RPMI8226 (cell line): ENCODE data around the gene NCBP3.

ENCODE experiments used
- DNase-seq: peaks from one replicate; pipeline ENCODE4 v3.0.0-alpha.2; 2015

The NCBP3 gene

DNA sequence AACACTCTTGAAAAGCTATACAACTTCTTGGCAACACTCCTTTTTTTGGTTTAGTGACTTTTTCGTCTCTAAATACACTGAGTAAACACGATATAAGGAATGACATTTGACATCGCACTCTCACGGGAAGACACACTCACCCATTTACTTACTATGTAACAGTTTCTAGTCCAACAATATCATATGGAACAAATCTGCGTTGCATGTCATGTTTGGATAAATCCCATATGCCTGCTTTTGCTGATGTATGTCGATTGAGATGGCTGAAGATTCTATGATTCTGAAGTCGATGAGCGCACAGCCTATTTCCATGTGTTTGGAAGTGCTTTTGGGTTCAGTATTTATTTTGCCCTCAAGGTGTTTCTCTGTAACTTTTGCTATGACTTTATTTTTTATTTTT is 63.3 kb downstream of the NCBP3 start:
- DNase-seq: no peak

DNA sequence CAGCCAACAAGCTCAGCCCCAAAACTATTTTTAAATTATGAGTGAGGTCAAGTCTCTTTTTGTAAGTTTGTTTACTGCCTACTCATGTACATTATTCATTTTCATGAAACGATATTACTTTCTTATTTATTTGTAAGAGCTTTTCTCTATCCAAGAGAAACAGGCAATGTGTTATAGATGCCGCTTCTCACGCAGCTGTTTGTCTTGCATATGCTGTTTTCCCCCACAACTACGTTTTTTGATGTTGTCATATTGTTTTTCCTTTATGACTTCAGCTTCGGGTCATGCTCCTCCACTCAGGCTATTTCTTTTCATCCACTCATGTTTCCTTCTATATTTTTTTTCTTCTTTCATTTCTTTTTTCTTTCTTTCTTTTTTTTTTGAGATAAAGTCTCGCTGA is 65.1 kb downstream of the NCBP3 start:
- no peak for DNase-seq

DNA sequence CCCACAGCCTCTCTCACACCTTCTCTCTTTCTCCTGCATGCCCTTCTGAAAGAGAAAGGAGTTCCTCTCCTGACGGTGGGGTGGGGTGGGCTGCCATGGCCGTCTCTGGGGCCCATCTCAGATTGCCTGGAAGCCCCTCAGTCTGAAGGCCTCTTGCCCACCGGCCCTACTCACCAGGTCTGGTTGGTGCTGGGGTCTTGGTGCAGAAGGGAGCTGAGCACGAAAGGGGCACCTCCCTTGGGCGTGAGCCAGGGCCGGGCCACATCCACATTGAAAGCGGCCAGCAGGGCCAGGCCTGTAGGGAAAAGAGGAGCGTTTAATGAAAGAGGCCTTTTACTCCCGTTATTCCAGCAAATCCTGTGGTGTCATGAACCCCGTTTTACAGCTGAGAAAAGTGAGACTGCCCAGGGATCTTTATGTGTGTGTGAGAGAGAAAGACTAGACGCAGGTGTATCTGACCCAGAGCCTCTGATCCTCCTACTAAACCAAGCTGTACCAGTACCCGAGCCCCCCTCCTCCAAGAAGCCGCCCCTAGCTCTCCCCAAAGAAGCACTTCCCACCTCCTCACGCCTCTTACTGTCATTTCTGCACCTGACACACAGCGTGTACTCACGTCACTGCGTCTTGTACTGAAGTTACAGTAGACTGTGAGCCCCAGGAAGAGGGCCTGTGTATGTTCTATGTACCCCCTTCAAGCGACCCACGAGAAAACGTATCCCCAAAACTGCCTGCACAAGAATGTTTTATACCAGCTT is 68.5 kb downstream of the NCBP3 start:
- no peak for DNase-seq

DNA sequence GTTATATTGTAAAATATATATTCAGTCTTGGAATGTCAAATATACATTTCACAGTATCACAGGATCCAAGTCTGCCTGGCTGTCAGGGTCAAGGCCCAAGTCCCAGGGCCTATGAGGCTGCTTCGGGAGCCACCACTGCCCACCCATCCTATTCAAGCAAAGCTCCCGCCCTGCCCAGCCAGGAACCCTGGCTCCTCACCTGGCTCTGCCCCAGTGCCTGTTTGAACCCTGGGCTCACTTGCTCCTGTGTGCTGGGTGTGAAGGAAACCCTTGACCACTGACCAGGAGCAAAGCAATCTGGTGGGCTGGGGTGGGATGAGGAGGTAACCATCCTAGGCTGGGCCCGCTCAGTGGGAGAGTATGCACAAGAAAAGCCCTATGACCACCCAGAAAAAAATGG is 72.1 kb downstream of the NCBP3 start:
- DNase-seq: no peak

GRCh38 chr17:3773511-3773910 is 72.5 kb downstream of the NCBP3 start:
- DNase-seq: no peak

DNA sequence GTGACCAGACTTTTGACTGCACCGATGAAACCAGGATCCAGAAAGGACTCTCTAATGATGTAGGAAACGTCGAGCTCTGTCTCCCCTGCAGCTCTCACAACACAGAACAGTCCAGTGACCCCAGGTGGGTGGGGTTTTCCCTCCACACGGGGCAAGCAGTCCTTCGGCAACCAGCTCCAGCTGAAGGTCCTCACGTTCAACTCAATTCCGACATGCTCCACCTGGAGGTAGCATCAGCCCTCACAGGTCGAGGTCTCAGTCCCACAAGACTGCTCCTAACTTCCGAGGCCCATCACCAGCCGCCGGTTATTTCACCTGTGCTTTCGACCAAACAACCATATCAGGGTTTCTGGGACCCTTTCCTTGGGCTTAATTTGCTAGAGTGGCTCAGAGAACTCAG is 73.3 kb downstream of the NCBP3 start:
- peak; percentile 22 for DNase-seq

DNA sequence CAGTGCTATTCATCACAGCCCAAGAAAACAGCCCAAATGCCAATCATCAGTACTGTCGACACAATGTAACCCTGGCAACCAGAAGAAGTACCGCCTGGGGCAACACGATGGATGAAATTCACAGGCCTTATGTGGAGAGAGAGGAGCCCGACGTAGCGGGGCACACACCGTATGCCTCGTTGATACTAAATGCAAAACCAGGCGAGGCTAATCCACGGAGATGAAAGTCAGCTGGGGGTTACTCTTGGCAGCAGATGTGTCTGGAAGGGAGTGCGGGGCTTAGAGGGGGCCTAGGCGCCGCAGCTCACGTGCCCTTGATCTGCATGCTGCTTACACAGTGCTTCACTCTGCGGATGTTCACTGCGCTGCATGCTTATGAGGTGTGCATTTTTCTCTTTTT is 74.9 kb downstream of the NCBP3 start:
- no peak for DNase-seq

GRCh38 chr17:3770466-3770865 is 75.6 kb downstream of the NCBP3 start:
- DNase-seq: no peak

DNA sequence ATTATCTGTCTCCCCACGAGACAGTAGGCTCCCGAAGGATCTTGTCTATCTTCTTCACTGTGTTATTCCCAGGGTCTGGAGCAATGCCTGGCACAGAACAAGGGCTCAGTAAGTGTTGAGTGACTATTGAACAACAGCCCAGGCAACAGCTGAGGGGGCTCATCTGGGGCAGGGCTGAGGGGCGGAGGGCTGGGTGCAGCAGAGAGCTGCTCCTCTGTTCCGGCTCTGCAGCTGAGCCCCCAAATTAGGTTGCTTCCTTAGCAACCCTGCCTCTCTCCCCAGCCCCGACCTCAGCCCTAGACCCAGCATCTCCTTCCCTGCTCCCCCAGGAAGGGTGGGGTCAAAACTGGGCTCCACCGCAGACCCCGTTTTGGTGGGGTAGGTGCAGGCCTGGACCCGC is 77.3 kb downstream of the NCBP3 start:
- no peak for DNase-seq

GRCh38 chr17:3768341-3768740 is 77.7 kb downstream of the NCBP3 start:
- DNase-seq: no peak

DNA sequence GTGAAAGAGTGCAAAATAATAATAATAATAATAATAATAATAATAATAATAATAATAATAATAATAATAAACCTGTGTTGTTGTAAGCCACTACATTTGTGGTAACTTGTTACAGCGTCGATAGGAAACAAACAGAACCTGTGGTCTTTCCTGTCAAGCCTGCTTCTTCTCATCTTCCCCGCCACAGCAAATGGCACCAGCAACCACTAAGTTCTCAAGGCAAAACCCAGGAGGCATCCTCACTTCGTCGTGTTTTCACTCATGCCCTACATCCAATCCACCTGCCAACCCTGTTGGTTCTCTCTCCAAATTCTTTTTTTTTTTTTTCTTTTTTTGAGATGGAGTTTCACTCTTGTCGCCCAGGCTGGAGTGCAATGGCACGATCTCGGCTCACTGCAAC is 79.3 kb downstream of the NCBP3 start:
- DNase-seq: no peak

GRCh38 chr17:3765981-3766380 is 80.1 kb downstream of the NCBP3 start:
- DNase-seq: no peak

- DNase-seq: no peak
Observed at GRCh38 chr17:3763777-3764170, 82.3 kb downstream of the NCBP3 start.

- DNase-seq: no peak
Observed at GRCh38 chr17:3762922-3763776, 82.9 kb downstream of the NCBP3 start.

DNA sequence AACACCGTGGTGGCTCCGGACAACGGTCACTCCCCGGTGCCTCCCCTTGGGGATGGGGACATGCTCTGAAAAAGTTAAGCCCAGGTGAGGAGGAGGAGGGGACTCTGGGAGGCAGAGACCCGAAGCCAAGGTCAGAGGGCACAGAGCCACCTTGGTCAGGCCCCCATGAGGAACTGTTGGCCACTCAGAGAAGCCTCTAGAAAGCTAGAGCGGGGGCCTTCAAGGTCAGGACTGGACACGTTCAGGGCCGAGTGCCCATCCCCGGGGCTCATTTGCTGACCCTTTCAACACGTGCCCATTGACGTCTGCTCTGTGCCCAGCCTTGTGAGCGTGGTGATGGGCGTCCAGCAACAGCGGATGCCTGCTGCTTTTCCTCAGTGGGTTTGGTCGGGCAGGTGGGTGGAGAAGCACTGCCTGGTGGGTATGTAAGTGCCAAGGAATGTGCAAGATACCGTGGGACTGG is 84.1 kb downstream of the NCBP3 start:
- DNase-seq: no peak

- no peak for DNase-seq
Observed at GRCh38 chr17:3761036-3761917, 84.8 kb downstream of the NCBP3 start.

DNA sequence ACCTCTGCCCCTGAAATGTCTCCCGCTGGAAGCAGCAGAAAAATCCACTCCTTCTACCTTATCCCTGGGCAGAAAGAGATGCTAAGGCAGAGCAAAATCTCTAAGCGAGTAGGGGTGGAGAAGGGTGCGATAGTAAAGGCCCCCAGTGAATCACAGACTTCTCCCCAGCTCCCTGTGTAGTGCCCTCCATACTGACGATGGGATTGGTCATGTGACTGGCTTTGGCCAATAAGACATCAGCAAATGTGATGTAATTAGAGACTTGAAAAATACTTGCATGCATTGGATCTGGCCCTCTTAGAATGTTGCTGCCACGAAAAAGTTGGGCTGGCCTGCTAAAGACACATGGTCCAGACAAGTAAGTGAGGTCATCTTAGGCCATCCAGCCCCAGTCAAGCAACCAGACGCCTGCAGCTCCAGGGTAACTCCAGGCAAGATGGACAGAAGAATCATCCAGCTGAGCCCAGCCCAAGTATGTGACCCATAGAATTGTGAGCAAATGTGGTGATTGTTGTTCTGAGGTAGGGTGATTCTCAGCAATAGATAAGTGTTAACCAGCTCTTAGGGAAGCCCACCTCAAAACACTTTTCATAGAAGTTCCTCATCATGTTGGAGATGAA is 86.3 kb downstream of the NCBP3 start:
- no peak for DNase-seq

DNA sequence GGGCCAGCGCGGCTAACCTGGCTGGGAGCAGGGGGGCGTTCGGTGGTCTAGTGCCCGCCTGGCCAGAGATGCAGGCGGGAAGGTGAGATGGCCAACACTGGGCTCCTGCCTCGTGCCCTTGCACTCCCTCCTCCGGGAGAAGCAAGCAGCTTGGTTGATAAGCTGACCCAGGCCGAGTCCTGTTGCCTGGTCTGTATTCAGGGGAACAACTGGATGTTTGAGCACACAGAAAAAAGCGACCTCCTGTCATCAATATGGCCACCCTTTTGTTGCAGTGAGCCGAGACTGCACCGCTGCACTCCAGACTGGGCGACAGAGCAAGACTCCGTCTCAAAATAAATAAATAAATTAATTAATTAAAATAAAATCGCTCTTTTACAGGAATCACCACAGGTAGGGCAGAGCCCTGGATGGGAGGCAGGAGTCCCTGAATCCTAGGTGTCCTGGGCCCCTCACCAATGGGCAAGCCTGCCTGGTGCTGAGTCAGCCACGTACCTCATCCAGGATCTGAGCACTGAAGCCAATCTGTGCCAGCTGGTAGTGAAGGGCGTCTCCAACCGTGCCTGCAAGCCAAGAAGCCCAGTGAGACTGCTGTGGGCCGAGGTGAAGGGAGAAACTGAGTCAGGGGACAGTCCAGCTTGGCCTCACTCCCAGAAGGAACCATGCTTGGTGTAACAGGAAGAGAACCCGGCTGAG is 90.6 kb downstream of the NCBP3 start:
- no peak for DNase-seq

DNA sequence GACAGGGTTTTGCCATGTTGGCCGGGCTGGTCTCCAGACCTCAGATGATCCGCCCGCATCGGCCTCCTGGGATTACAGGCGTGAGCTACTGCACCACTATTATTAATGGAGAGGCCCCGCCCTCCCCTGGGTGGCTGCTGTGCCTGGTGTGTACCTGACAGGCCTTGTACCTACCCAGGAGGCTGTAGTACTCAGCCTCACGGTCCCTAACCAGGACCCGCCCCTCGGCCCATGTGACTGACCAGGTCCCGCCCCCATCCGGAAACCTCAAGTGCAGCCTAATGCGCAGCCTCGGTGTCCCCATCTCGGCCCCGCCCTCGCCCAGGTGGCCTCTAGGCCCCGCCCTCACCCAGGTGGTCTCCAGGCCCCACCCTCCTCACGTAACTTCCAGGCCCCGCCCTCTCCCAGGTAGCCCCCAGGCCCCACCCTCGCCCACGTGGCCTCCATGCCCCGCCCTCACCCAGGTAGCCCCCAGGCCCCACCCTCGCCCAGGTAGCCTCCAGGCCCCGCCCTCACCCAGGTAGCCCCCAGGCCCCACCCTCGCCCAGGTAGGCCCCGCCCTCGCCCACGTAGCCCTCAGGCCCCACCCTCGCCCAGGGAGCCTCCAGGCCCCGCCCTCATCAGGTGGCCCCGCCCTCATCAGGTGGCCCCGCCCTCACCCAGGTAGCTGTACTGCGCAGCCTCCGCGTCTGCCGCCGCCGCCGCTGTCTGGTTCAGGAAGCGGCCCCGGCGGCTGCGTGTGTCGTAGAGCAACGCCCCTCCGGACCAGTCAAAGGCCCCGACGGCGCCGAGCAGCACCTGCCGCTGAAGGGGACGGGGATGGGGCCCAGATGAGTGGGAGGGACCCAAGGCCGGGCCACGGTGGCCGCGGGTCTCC is 91.3 kb downstream of the NCBP3 start:
- no peak for DNase-seq

- DNase-seq: no peak
Observed at GRCh38 chr17:3754066-3754457, 92.0 kb downstream of the NCBP3 start.

- DNase-seq: no peak
Observed at GRCh38 chr17:3753624-3754023, 92.4 kb downstream of the NCBP3 start.
